ENCODE measurements around the gene CTNNAL1.

Gene CTNNAL1

GRCh38 chr9:108897324-108898096, 115.8 kb downstream of the CTNNAL1 start:
- H3K36me3 Mint-ChIP-seq: peaks cover 33% of the 10 kb centered on the region
- H3K4me1 Mint-ChIP-seq: no peaks in the 10 kb centered on the region
- H3K9me3 Mint-ChIP-seq: no peaks in the 10 kb centered on the region
- H3K27me3 Mint-ChIP-seq: no peaks in the 10 kb centered on the region
- H3K27ac Mint-ChIP-seq: no peak overlapping the region
- no peak overlapping the region for H3K4me3 Mint-ChIP-seq

- H3K9me3 Mint-ChIP-seq: no peaks in the 10 kb centered on the region
- peaks cover 39% of the 10 kb centered on the region for H3K36me3 Mint-ChIP-seq
- H3K4me1 Mint-ChIP-seq: no peaks in the 10 kb centered on the region
- H3K4me3 Mint-ChIP-seq: no peak overlapping the region
- no peak overlapping the region for H3K27ac Mint-ChIP-seq
- no peaks in the 10 kb centered on the region for H3K27me3 Mint-ChIP-seq
Measured at GRCh38 chr9:108894225-108894997, 118.9 kb downstream of the CTNNAL1 start.
